SKM-1 (cell line): ENCODE data around the gene TRPV5.
"Not testable (repeated sequence)": the region's sequence is repeated elsewhere in the genome, so short reads cannot be mapped to it uniquely, and the experiment has no call there.

Experiments
- DNase-seq: peaks from one replicate; lab custom pipeline; 2025; ENCODE audit not compliant: unreplicated experiment; lab: John Stamatoyannopoulos, UW

Gene TRPV5

GRCh38 chr7:142933624-142934023 is at the start of gene TRPV5:
TRPV5 (minus strand) TSS chr7:142933746; CDS start chr7:142933459, 287 bp downstream.
- DNase-seq = no peak

- DNase-seq = not testable (repeated sequence)
Measured at GRCh38 chr7:142978402-142978801, 44.9 kb upstream of the TRPV5 start.

DNA sequence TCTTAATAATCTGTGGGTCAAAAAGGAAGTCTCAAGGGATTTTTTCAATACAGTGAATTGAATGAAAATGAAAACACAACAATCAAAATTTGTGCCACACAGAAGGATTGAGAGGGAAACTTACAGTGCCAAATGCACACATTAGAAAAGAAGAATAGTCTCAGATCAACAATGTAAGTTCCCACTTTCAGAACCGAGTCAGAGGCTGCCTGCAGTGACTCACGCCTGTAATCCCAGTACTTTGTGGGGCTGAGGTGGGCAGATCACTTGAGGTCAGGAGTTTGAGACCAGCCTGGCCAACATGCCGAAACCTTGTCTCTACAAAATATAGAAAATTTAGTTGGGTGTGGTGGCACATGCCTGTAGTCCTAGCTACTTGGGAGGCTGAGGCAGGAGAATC is 41.1 kb upstream of the TRPV5 start:
- no peak for DNase-seq

- DNase-seq = no peak
Measured at GRCh38 chr7:142969183-142969582, 35.6 kb upstream of the TRPV5 start.

DNA sequence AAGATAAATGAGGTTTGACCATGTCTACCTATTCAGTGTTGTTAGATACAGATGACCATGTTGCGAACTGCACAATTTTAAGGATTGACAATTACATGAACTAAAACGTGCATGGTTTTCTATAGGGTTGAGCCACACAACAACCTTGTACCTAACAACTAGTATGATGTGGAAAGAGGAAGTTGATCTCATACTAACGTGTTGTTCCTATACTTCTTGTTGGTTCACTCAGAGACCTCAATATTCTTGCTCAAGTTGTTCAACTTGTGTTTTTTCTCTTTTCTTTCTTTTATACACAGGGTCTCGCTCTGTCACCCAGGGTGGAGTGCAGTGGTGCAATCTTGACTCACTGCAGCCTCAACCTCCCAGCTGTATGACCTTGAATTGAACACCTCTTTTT is 34.7 kb upstream of the TRPV5 start:
- peak; percentile 49 for DNase-seq

- DNase-seq = no peak
Measured at GRCh38 chr7:142964502-142965246, 31.1 kb upstream of the TRPV5 start.

GRCh38 chr7:142963993-142964392 is 30.4 kb upstream of the TRPV5 start:
- no peak for DNase-seq

DNA sequence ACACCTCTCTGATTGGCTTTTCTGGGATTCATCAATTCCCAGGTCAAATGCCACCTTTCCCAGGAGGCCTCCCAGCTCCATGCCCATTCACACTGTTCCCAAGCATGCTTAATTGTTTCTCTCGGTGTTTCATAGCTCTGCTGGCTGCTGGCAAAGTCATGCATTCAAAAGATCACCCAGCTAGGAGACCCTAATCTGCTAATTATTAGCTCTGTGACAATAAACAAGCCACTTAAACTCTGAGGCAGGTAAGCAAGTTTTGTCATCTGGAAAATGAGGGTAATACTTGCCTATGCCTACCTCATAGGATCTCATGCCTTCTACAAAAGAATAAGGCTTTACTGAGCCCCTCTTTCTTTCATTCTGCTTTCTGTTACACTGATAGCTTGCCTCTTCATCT is 29.4 kb upstream of the TRPV5 start:
- no peak for DNase-seq

DNA sequence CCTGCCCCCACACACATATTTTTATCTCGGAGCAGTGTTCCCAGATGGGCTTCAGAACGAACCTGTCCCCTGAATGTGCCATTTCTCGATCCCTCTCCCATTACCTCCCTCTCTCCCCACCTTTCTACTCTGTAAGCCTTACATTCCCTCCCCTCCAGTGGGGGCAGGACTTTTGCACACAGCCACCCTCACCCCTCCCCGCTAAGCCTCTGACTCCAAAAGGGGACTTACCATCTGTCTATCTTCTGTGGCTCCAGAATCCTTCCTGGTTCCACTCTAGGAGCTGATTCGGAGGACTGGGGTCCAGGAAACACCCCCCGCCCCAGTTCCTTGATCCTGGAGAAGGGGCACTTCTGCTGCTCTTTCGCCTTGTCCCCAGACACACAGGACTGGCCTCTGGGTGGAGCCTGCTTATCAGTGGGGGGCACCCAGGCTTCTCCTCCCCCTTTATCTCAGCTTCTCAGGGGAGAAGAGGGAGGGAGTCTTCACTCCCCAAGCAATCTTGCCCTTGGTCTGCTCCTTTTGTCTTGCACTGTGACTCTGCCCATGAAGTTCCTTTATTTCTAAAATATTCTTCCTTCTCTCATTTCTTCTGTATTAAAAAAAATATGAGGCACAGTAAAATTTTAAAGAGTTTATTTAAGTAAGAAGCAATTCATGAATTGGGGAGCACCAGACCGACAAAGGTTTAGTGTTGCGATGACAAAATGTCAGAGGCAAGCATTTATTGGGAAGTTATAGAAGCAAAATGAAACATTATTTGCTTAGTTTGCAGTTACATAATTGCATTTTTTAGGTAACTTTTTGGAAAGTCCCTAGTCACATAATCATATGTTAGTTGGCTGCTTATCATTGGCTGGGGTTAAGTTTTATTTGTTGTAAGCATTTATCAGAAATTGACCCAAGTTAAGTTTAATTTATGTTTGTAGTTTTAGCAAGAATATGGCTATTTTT is 28.7 kb upstream of the TRPV5 start, which contains the start of gene KEL:
TSS of gene KEL (minus strand) at position 391 of the 954 bp plus-strand sequence. CDS start at position 234, 157 bp downstream.
- DNase-seq = no peak

DNA sequence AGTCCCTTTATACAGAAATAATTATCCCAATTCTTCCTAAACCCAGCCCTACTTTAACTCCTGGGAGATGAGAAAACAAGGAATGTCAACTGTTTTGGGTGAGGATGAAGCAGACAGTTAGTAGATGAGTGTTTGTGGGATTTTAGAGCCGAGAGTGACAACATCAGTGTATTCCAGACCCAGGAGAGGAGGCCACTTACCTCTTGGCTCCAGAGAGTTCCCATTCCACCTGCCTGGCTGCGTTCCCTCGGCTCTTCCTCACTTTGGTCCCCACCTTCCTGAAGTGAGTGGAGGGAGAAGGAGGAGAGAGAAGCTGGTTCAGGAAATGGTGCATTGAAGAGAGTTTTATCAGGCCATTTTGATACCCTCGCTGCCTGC is 28.0 kb upstream of the TRPV5 start:
- DNase-seq = no peak

DNA sequence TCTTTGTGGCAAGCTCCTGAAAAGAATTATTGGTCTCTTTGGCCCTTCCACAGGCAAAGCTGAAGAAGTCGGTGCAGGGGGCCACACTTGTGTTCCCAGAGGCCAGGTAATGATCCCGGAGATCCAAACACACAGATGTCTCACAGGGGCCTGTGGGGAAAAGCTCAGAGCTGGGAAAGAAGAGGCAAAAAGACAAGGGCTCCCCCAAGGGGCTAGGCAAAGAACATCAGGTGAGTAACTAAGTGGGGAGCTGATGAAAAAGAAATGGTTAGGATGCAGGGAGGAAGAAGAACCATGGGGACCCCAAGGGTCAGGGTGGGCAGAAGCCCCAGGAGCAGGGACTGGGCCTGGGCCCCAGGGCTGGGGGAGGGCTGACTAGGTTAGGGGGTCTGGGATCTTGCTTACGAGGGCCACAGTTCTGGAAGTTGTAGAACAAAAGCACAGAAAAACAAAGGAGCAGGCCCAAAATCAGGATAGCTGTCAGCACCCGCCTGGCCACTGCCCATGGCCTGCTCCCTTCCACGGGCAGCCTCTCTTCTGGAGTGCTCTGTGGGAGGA is 27.5 kb upstream of the TRPV5 start:
- no peak for DNase-seq

DNA sequence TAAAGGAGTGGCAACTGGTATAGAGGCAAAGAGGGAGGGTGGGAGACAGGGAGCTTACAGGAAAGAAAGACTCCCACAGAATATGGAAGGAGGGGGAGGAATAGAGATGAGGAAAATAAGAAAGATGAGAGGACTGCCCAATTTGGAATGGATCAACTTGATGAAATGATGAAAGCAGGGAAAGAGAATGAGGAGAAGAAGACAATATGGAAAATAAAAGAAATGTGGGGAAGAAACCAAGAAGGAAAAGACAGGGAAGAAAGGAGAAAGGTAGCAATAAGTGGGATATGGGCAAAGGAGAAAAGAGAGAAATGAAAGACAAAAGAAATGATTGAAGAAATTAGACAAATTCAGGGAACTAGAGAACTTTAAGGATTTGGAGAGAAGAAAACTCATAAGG is 25.7 kb upstream of the TRPV5 start:
- no peak for DNase-seq

GRCh38 chr7:142957723-142958122 is 24.2 kb upstream of the TRPV5 start:
- DNase-seq = no peak

- DNase-seq = no peak
Measured at GRCh38 chr7:142956951-142957623, 23.5 kb upstream of the TRPV5 start.

- DNase-seq = no peak
Measured at GRCh38 chr7:142954680-142955268, 21.2 kb upstream of the TRPV5 start.

DNA sequence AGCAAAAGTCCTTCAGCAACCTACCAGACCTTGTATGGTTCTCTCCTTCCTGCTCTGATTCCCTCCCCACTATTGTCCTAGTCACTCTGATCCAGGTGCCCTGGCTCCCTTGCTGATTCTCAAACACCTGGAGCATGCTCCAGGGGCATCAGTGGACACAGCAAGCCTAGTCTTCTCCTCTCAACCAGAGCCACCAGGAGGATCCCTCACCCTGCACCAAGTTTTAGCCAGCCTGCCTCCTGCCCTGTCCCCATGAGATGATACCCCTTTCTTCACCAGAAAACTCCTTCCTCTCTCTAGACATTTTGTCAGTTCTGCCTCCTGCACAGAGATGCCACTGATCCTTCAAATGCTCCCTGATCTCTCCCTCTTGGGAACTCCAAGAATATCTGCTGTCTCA is 16.7 kb upstream of the TRPV5 start:
- no peak for DNase-seq

DNA sequence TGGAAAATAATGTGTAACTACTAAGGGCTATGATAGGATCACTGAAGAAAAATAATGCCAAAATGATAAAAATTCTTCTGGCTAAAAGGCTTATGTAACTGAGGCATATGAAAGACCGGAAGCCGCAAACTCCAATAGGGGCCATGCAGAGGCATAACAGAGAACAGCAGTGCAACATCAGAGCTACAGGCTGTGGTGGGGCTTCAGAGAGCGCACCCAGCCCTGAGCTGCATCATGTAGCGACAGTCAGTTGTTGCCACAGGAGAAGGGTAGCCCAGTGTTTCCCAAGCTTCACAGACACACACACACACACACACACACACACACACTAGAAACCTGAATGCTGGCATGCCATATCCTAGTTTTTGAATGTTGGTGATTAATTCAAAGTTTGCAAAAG is 15.1 kb upstream of the TRPV5 start:
- DNase-seq = no peak

DNA sequence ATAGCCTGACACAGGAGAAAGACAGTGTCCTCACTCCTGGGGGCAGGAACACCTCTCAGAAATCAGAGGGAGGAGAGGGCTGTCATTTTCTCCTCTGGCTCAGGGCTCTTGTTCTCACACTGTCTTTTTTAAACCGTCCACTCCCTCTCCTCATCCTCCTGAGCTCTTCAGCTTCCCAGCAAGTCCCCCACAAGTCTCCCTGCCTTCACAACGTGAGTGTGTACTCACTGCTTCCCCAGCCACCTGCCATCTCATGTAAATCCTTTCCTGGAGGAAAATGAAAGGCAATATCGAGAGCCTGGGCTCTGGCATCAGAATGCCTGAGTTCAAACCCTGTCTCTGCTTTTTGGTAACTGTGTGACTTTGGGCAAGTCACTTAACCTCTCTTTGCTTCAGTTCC is 11.5 kb upstream of the TRPV5 start:
- no peak for DNase-seq

GRCh38 chr7:142943706-142944268 is 10.2 kb upstream of the TRPV5 start:
- no peak for DNase-seq

DNA sequence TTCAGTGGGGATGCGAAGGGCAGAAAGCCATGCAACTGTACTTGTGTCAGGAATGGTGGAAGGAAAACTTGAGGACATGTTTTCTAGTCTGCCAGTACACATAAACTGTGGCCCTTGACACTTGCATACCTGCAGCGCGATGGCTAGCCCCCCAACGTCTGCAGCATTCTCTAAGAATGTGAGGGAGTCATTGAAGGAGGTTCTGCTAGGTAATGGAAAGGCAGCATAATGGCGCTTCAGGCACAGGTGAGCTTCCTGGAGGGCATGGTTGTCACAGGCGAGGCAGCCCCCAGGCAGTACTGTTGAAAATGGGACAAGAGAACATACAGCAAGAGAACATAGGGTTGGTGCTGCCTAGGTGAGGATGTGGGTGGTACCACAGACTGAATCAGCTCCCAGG is 9.2 kb upstream of the TRPV5 start:
- DNase-seq = no peak
